OCI-LY7 (cell line): Measurements from ENCODE around the gene NRSN2. TPM values are rescaled to one million over a fixed set of nuclear protein-coding genes. Genes with fewer than 3 reads are reported as not detected.

Experiments used
- BruUV-seq: library from RNA; stranded (reverse); fragments of 400-500 nt; replicated peaks from 2 replicates; lab custom pipeline; 2021; lab: Mats Ljungman, UMichigan
- CTCF ChIA-PET: fragments of 300-600 bp; sonication (Branson Sonifier 250); formaldehyde crosslinking; loops from one replicate; lab custom pipeline; 2022; ENCODE audit warnings: antibody characterized with exemption; ENCODE audit not compliant: unreplicated experiment; lab: Charles Lee
- POLR2A ChIA-PET: fragments of 300-600 bp; sonication (Branson Sonifier 250); formaldehyde crosslinking; loops from one replicate; lab custom pipeline; 2022; ENCODE audit warnings: antibody characterized with exemption; lab: Charles Lee
- DNase-seq: peaks from one replicate; pipeline ENCODE4 v3.0.0-alpha.2; 2015; ENCODE audit warnings: low spot score
- H2AFZ ChIP-seq: fragments of 200-600 bp; sonication (generic), shearing (Covaris generic); 2 replicates; pipeline ENCODE4 v1.6.1; 2014; ENCODE audit warnings: mild to moderate bottlenecking, antibody characterized with exemption, low read length, moderate library complexity
- H3K27ac ChIP-seq: fragments of 200-600 bp; sonication (generic); 2 replicates; pipeline ENCODE4 v1.5.1; 2014; ENCODE audit warnings: mixed run types, low read depth, mild to moderate bottlenecking, moderate library complexity, low read length, inconsistent platforms; ENCODE audit not compliant: poor library complexity, severe bottlenecking
- H3K36me3 ChIP-seq: fragments of 200-600 bp; sonication (generic); 2 replicates; pipeline ENCODE4 v1.6.1; 2014; ENCODE audit warnings: mild to moderate bottlenecking, antibody characterized with exemption, low read length, moderate library complexity, mixed read lengths; ENCODE audit not compliant: insufficient read depth
- H3K4me1 ChIP-seq: fragments of 200-600 bp; sonication (generic); 2 replicates; pipeline ENCODE4 v1.5.1; 2014; ENCODE audit warnings: mild to moderate bottlenecking, low read length; ENCODE audit not compliant: insufficient read depth, poor library complexity, severe bottlenecking
- H3K4me2 ChIP-seq: fragments of 200-600 bp; sonication (generic); 2 replicates; pipeline ENCODE4 v1.6.1; 2014; ENCODE audit warnings: mild to moderate bottlenecking, low read length
- H3K4me3 ChIP-seq: fragments of 200-600 bp; sonication (generic); 2 replicates; pipeline ENCODE4 v1.5.1; 2014; ENCODE audit warnings: mild to moderate bottlenecking, low read depth, low read length; ENCODE audit not compliant: poor library complexity, severe bottlenecking
- H3K79me2 ChIP-seq: fragments of 200-600 bp; sonication (generic); 2 replicates; pipeline ENCODE4 v1.6.1; 2016; ENCODE audit warnings: low read depth, mild to moderate bottlenecking, low read length, moderate library complexity, mixed read lengths; ENCODE audit not compliant: insufficient read depth
- H3K9me2 ChIP-seq: fragments of 200-600 bp; sonication (generic); 2 replicates; pipeline ENCODE4 v1.6.1; 2016; ENCODE audit warnings: mild to moderate bottlenecking, low read length, mixed read lengths; ENCODE audit not compliant: insufficient read depth
- H3K9me3 ChIP-seq: fragments of 200-600 bp; sonication (generic); 2 replicates; pipeline ENCODE4 v1.6.1; 2014; ENCODE audit warnings: mild to moderate bottlenecking, mixed run types, low read length, mixed read lengths
- H4K20me1 ChIP-seq: fragments of 200-600 bp; sonication (generic); 2 replicates; pipeline ENCODE4 v1.6.1; 2014; ENCODE audit warnings: mild to moderate bottlenecking, antibody characterized with exemption, low read length, moderate library complexity, mixed read lengths; ENCODE audit not compliant: insufficient read depth
- EZH2phosphoT487 ChIP-seq: fragments of 200-600 bp; sonication (generic); IDR thresholded peaks from 2 replicates; pipeline ENCODE4 v1.6.1; 2018; ENCODE audit warnings: low read depth, borderline replicate concordance, mild to moderate bottlenecking, mixed run types, antibody characterized with exemption, low read length, moderate library complexity, mixed read lengths
- intact Hi-C: fragments of 100-400 bp; cut with micrococcal nuclease; formaldehyde crosslinking; loops from one replicate; pipeline ENCODE4 v1.10.0; 2022; ENCODE audit not compliant: unreplicated experiment
- total RNA-seq, 2 experiments: library from RNA; depleted of rRNA in 1 of 2; stranded (reverse); fragments of >200 nt in 1 of 2; shearing (Covaris generic) in 1 of 2; gene quantifications; 2 replicates each; pipeline ENCODE4 v1.2.3, GENCODE V29; 2014 to 2022
- TF ChIP-seq, protein P1 (sequence below): fragments of 200-600 bp; sonication (generic); conservative IDR thresholded peaks from 2 replicates; pipeline ENCODE4 v1.5.1; 2014; ENCODE audit warnings: mild to moderate bottlenecking, antibody characterized with exemption, low read length, moderate library complexity, mixed read lengths

NRSN2 gene
- total RNA-seq, 2 experiments from 2014 or later = 0.32 to 0.86 TPM

DNA sequence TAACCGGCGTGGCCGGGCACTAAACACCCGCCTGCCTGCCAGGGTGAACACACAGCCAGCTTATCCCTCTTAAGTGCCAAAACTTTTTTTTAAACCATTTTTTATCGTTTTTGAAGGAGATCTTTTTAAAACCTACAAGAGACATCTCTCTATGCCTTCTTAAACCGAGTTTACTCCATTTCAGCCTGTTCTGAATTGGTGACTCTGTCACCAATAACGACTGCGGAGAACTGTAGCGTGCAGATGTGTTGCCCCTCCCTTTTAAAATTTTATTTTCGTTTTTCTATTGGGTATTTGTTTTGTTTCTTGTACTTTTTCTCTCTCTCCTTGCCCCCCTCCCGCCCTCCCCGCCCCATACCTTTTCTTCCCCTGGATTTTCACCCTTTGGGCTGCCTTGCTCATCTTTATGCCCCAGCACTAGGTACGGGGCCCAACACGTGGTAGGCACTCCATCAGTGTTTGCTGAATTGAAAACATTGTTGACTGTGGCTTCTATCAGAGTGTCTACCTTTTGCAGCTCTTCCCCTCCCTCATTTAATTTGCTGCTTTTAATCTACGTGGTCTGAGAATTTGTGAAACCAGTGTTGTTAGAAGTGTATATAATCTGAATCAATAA lies 48.0 kb upstream of the NRSN2 start:
- BruUV-seq = no TSS peak
- peak overlapping the region; percentile 78 for H3K4me2 ChIP-seq
- peaks cover 16% of the 10 kb centered on the region for H3K36me3 ChIP-seq
- intact Hi-C loops = no loop called here
- H3K9me2 ChIP-seq = no peaks in the 10 kb centered on the region
- peaks cover 31% of the 10 kb centered on the region for H3K4me1 ChIP-seq
- DNase-seq = no peak
- H3K79me2 ChIP-seq = peaks cover 34% of the 10 kb centered on the region
- TF ChIP-seq, protein P1, sequence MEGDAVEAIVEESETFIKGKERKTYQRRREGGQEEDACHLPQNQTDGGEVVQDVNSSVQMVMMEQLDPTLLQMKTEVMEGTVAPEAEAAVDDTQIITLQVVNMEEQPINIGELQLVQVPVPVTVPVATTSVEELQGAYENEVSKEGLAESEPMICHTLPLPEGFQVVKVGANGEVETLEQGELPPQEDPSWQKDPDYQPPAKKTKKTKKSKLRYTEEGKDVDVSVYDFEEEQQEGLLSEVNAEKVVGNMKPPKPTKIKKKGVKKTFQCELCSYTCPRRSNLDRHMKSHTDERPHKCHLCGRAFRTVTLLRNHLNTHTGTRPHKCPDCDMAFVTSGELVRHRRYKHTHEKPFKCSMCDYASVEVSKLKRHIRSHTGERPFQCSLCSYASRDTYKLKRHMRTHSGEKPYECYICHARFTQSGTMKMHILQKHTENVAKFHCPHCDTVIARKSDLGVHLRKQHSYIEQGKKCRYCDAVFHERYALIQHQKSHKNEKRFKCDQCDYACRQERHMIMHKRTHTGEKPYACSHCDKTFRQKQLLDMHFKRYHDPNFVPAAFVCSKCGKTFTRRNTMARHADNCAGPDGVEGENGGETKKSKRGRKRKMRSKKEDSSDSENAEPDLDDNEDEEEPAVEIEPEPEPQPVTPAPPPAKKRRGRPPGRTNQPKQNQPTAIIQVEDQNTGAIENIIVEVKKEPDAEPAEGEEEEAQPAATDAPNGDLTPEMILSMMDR = no peak
- no peak for TF ChIP-seq EZH2phosphoT487
- H3K9me3 ChIP-seq = no peaks in the 10 kb centered on the region
- peak overlapping the region; percentile 70 for H3K27ac ChIP-seq
- ChIA-PET POLR2A (interaction anchor here (1.2 to 1.6 kb wide), 2 partner anchors 11 to 25 kb away, joined by 6 read pairs; no protein-coding TSS in a partner anchor), CTCF (interaction anchor here (1.0 kb wide), 1 partner anchor 11 kb away, joined by 3 read pairs; no protein-coding TSS in a partner anchor)
- H3K4me3 ChIP-seq = peak overlapping the region; percentile 80
- peaks cover 20% of the 10 kb centered on the region; the same call in 1 of the 2 replicates for H4K20me1 ChIP-seq
- H2AFZ ChIP-seq = no peak overlapping the region

DNA sequence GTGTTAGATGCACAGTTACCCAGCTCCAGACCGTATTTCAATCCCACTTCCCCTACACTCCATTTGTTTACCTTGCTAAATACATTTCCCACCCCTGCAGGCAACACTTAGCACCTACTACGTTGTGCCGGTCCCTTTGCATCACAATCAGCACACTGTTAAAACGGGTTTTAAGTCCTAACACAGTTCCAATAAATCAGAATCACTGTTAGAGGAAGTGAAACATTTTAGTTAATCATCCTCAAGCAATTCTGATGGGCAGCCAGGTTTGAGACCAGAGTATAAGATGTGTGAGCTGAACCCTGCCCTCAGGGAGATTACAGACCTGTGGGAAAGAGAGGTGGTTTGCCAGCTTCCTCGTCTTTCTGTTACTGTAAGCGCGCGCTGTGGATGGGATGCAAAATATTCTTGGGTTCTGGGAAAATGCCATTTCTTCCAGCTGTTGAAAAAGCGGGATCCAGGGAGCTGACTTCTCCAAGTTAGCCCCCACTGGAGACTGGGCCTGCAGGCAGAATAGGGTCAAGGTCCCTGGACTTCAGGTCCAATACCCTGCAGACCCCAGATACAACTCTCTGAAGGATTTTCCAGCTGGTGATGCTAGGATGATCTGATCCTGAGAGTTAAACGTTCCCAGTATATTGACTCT lies 46.4 kb upstream of the NRSN2 start:
- Histone ChIP-seq H3K4me2 (peak overlapping the region; percentile 78), H3K9me3 (no peaks in the 10 kb centered on the region), H3K27ac (no peak overlapping the region), H4K20me1 (peaks cover 20% of the 10 kb centered on the region; the same call in 1 of the 2 replicates), H3K4me3 (peak overlapping the region; percentile 80), H3K4me1 (peaks cover 31% of the 10 kb centered on the region), H3K79me2 (peaks cover 34% of the 10 kb centered on the region), H3K36me3 (peaks cover 16% of the 10 kb centered on the region), H3K9me2 (no peaks in the 10 kb centered on the region), H2AFZ (no peak overlapping the region)
- DNase-seq = peak; percentile 26
- intact Hi-C loops = no loop called here
- no TSS peak for BruUV-seq
- CTCF ChIA-PET = no interaction called here
- TF ChIP-seq, protein P1 = no peak
- no peak for TF ChIP-seq EZH2phosphoT487
- POLR2A ChIA-PET = interaction anchor here (0.7 to 1.6 kb wide), 2 partner anchors 10 to 24 kb away, joined by 3 to 6 read pairs; no protein-coding TSS in a partner anchor
